D721Med (cell line): Measurements from ENCODE around the gene ASZ1.

ENCODE experiments used
- DNase-seq: peaks from one replicate; pipeline ENCODE4 v3.0.0; 2011; ENCODE audit warnings: low spot score; ENCODE audit not compliant: insufficient read length
- FAIRE-seq: peaks from 2 replicates; lab custom pipeline; 2011; peaks lifted over from hg19 to GRCh38; lab: Jason Lieb, UNC
- TF ChIP-seq, protein P1 (sequence below): IDR thresholded peaks from 2 replicates; pipeline ENCODE4 v1.5.1; 2012; ENCODE audit warnings: mild to moderate bottlenecking, control low read depth; ENCODE audit not compliant: insufficient read depth; ENCODE audit errors: missing control alignments

The ASZ1 gene

DNA sequence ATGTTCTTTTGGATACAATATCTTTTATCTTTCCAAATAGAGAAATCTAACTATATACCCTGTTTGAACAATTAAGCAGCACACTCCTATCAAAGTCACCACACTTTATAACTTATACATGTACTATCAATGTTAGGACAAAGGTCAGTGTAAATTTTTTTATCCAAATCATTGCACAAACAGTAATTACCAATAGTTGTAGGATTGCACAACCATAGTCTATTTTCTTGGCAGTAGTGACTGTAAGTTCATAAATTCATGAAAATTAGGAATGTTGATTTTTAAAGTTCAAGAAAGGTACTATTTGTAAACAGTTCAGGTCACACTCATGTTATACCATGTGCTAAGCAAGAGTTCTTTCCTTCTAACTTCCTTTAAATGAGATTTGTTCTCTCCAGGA is 113.7 kb downstream of the ASZ1 start:
- FAIRE-seq (no peak), DNase-seq (no peak)
- TF ChIP-seq, protein P1, sequence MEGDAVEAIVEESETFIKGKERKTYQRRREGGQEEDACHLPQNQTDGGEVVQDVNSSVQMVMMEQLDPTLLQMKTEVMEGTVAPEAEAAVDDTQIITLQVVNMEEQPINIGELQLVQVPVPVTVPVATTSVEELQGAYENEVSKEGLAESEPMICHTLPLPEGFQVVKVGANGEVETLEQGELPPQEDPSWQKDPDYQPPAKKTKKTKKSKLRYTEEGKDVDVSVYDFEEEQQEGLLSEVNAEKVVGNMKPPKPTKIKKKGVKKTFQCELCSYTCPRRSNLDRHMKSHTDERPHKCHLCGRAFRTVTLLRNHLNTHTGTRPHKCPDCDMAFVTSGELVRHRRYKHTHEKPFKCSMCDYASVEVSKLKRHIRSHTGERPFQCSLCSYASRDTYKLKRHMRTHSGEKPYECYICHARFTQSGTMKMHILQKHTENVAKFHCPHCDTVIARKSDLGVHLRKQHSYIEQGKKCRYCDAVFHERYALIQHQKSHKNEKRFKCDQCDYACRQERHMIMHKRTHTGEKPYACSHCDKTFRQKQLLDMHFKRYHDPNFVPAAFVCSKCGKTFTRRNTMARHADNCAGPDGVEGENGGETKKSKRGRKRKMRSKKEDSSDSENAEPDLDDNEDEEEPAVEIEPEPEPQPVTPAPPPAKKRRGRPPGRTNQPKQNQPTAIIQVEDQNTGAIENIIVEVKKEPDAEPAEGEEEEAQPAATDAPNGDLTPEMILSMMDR: no peak
